Measurements from ENCODE around the gene TBC1D5. TPM values are rescaled to one million over a fixed set of nuclear protein-coding genes. Genes with fewer than 3 reads are reported as not detected.
"Not testable (repeated sequence)": the region's sequence is repeated elsewhere in the genome, so short reads cannot be mapped to it uniquely, and the experiment has no call there.

Gene TBC1D5
- total RNA-seq, 1 experiment from 2014 or later, result 36.4 TPM

GRCh38 chr3:17494117-17494809 lies 248.2 kb downstream of the TBC1D5 start:
- no TSS peak for BruUV-seq (replicated peaks)
- H3K9me3 Mint-ChIP-seq (ENCODE audit: unreplicated experiment), result peaks cover 45% of the 10 kb centered on the region
- no peaks in the 10 kb centered on the region for H3K36me3 ChIP-seq (ENCODE audit: control insufficient read depth, insufficient read depth, low read length)
- ChIA-PET POLR2A (no interaction called here), CTCF (no interaction called here)
- peaks cover 11% of the 10 kb centered on the region for H3K36me3 Mint-ChIP-seq (ENCODE audit: insufficient read depth, unreplicated experiment)
- H3K27me3 ChIP-seq (replicated peaks; ENCODE audit: control insufficient read depth, insufficient read depth, low read length), result no peaks in the 10 kb centered on the region
- intact Hi-C loops (cut with micrococcal nuclease; ENCODE audit: unreplicated experiment), result no loop called here
- no peaks in the 10 kb centered on the region for H3K27me3 Mint-ChIP-seq (ENCODE audit: insufficient read depth, unreplicated experiment)
- H3K4me3 Mint-ChIP-seq (ENCODE audit: unreplicated experiment), result no peak overlapping the region
- no peaks in the 10 kb centered on the region for H3K4me1 Mint-ChIP-seq (ENCODE audit: low read depth, unreplicated experiment)
- no peaks in the 10 kb centered on the region for H3K4me1 ChIP-seq
- no peak overlapping the region for H3K4me3 ChIP-seq (ENCODE audit: low read depth, low read length)
- H3K27ac Mint-ChIP-seq (ENCODE audit: unreplicated experiment), result no peak overlapping the region
- TF ChIP-seq CTCF (IDR thresholded peaks at IDR 0.05; ENCODE audit: insufficient read depth in 1 of 2, low read depth in 1 of 2, low read length in 1 of 2, severe bottlenecking in 1 of 2, unreplicated experiment in 1 of 2), result no peak
- 0 out of 2 replicates have a peak, but pooled peaks cover 8% of the 10 kb centered on the region for H3K9me3 ChIP-seq
- DNase-seq, result no peak

- ChIA-PET CTCF (no interaction called here), POLR2A (interaction anchor here (0.7 kb wide), 1 partner anchor 152 kb away, joined by 3 read pairs; no protein-coding TSS in a partner anchor)
- Histone ChIP-seq H3K36me3 (ENCODE audit: control insufficient read depth, insufficient read depth, low read length) (no peaks in the 10 kb centered on the region), H3K4me1 (no peaks in the 10 kb centered on the region), H3K9me3 (0 out of 2 replicates have a peak, but pooled peaks cover 13% of the 10 kb centered on the region), H3K27me3 (replicated peaks; ENCODE audit: control insufficient read depth, insufficient read depth, low read length) (no peaks in the 10 kb centered on the region), H3K4me3 (ENCODE audit: low read depth, low read length) (no peak overlapping the region)
- Mint-ChIP-seq H3K36me3 (ENCODE audit: insufficient read depth, unreplicated experiment) (peaks cover 13% of the 10 kb centered on the region), H3K27me3 (ENCODE audit: insufficient read depth, unreplicated experiment) (no peaks in the 10 kb centered on the region), H3K27ac (ENCODE audit: unreplicated experiment) (no peak overlapping the region), H3K9me3 (ENCODE audit: unreplicated experiment) (peaks cover 47% of the 10 kb centered on the region), H3K4me3 (ENCODE audit: unreplicated experiment) (no peak overlapping the region), H3K4me1 (ENCODE audit: low read depth, unreplicated experiment) (no peaks in the 10 kb centered on the region)
- no peak for DNase-seq
- intact Hi-C loops (cut with micrococcal nuclease; ENCODE audit: unreplicated experiment), result no loop called here
- no TSS peak for BruUV-seq (replicated peaks)
- TF ChIP-seq CTCF (IDR thresholded peaks at IDR 0.05; ENCODE audit: insufficient read depth in 1 of 2, low read depth in 1 of 2, low read length in 1 of 2, severe bottlenecking in 1 of 2, unreplicated experiment in 1 of 2), result no peak
These were observed 250.8 kb downstream of the TBC1D5 start for GRCh38 chr3:17491601-17492000.

GRCh38 chr3:17491190-17491589 lies 251.2 kb downstream of the TBC1D5 start:
- H3K4me3 ChIP-seq (ENCODE audit: low read depth, low read length); H3K27me3 Mint-ChIP-seq (ENCODE audit: insufficient read depth, unreplicated experiment); H3K4me1 ChIP-seq; POLR2A ChIA-PET; CTCF ChIA-PET; BruUV-seq (replicated peaks); H3K4me1 Mint-ChIP-seq (ENCODE audit: low read depth, unreplicated experiment); intact Hi-C loops (cut with micrococcal nuclease; ENCODE audit: unreplicated experiment); H3K27ac Mint-ChIP-seq (ENCODE audit: unreplicated experiment); H3K27me3 ChIP-seq (replicated peaks; ENCODE audit: control insufficient read depth, insufficient read depth, low read length); H3K4me3 Mint-ChIP-seq (ENCODE audit: unreplicated experiment); DNase-seq; H3K36me3 ChIP-seq (ENCODE audit: control insufficient read depth, insufficient read depth, low read length): not testable (repeated sequence)
- H3K36me3 Mint-ChIP-seq (ENCODE audit: insufficient read depth, unreplicated experiment), result peaks cover 13% of the 10 kb centered on the region
- H3K9me3 Mint-ChIP-seq (ENCODE audit: unreplicated experiment), result peaks cover 47% of the 10 kb centered on the region
- 0 out of 2 replicates have a peak, but pooled peaks cover 13% of the 10 kb centered on the region for H3K9me3 ChIP-seq
